Peyer's patch (tissue), 4 donors: ENCODE measurements around the gene MEA1. TPM values are rescaled to one million over a fixed set of nuclear protein-coding genes. Genes with fewer than 3 reads are reported as not detected.

Experiments used
- DNase-seq, 3 donors: peaks; one replicate each; pipeline ENCODE4 v3.0.0-alpha.2; 2017 to 2019
- H3K27ac ChIP-seq, 4 donors: fragments of 200-600 bp; sonication (generic); one replicate each; pipeline ENCODE4 v1.5.1; 2016 to 2019
- H3K27me3 ChIP-seq, 2 donors: fragments of 200-600 bp; sonication (generic); one replicate each; pipeline ENCODE4 v1.5.1; 2019
- H3K36me3 ChIP-seq, 3 donors: fragments of 200-600 bp; sonication (generic); one replicate each; pipeline ENCODE4 v1.5.1; 2016 to 2019
- H3K4me1 ChIP-seq, 4 donors: fragments of 200-600 bp; sonication (generic); one replicate each; pipeline ENCODE4 v1.5.1; 2016 to 2019
- H3K4me3 ChIP-seq, 4 donors: fragments of 200-600 bp; sonication (generic); 1 replicate in 3 of 4; 2 replicates in 1 of 4; pipeline ENCODE4 v1.5.1; 2016 to 2019; ENCODE audit warnings: mild to moderate bottlenecking in 1 of 4
- H3K9me3 ChIP-seq, 4 donors: fragments of 200-600 bp; sonication (generic); one replicate each; pipeline ENCODE4 v1.5.1; 2016 to 2019; ENCODE audit warnings: mild to moderate bottlenecking in 1 of 4
- CTCF ChIP-seq, 6 experiments: fragments of 450-650 bp in 4 of 6; fragments of 200-600 bp in 2 of 6; sonication (generic) in 1 of 6; IDR thresholded peaks; one replicate each; pipeline ENCODE4 v1.5.1; 2017 to 2019; ENCODE audit warnings: antibody characterized with exemption in 6 of 6, mild to moderate bottlenecking in 3 of 6, moderate library complexity in 1 of 6
- POLR2A ChIP-seq, 2 donors: fragments of 450-650 bp; IDR thresholded peaks; one replicate each; pipeline ENCODE4 v1.5.1; 2017; ENCODE audit warnings: antibody characterized with exemption in 2 of 2, mild to moderate bottlenecking in 2 of 2, moderate library complexity in 2 of 2
- total RNA-seq, 4 donors: library from RNA; depleted of rRNA; stranded (reverse); fragments of >200 nt; gene quantifications; one replicate each; pipeline ENCODE4 v1.1.0, GENCODE V29; 2016

MEA1 gene
- total RNA-seq, 4 donors from 2014 or later, result 34.3 to 40.4 (median 36.1) TPM

GRCh38 chr6:43052842-43053544, 39.2 kb upstream of the MEA1 start:
- no peaks in the 10 kb centered on the region for H3K27me3 ChIP-seq
- TF ChIP-seq POLR2A (IDR thresholded peaks at IDR 0.05) (no peak), CTCF (IDR thresholded peaks at IDR 0.05) (no peak)
- peaks cover 0 to 51% (median 0%) of the 10 kb centered on the region in 3 donors for H3K36me3 ChIP-seq
- peak overlapping the region; percentile 65 to 85 (median 80) for H3K4me3 ChIP-seq
- no peaks in the 10 kb centered on the region for H3K9me3 ChIP-seq
- H3K27ac ChIP-seq, result peak overlapping the region; percentile 85 to 96 (median 90)
- H3K4me1 ChIP-seq, result peaks cover 0 to 15% (median 2%) of the 10 kb centered on the region in 4 donors
- DNase-seq, result peak in 1 of 3 donors; percentile 27

- no peak for TF ChIP-seq CTCF (IDR thresholded peaks at IDR 0.05)
- TF ChIP-seq POLR2A (IDR thresholded peaks at IDR 0.05), result no peak
- H3K9me3 ChIP-seq, result no peaks in the 10 kb centered on the region
- H3K27me3 ChIP-seq, result no peaks in the 10 kb centered on the region
- H3K27ac ChIP-seq, result peak overlapping the region in 3 of 4 donors; percentile 90 to 96 (median 90)
- peaks cover 0 to 49% (median 0%) of the 10 kb centered on the region in 3 donors for H3K36me3 ChIP-seq
- no peak for DNase-seq
- peak overlapping the region in 1 of 4 donors; percentile 84 for H3K4me3 ChIP-seq
- peaks cover 0 to 9% (median 2%) of the 10 kb centered on the region in 4 donors for H3K4me1 ChIP-seq
Observed at GRCh38 chr6:43052225-43052841, 38.6 kb upstream of the MEA1 start.

- no peaks in the 10 kb centered on the region for H3K27me3 ChIP-seq
- H3K4me1 ChIP-seq, result peaks cover 0 to 9% (median 2%) of the 10 kb centered on the region in 4 donors
- H3K27ac ChIP-seq, result no peak overlapping the region
- H3K9me3 ChIP-seq, result no peaks in the 10 kb centered on the region
- H3K36me3 ChIP-seq, result peaks cover 0 to 50% (median 0%) of the 10 kb centered on the region in 3 donors
- no peak overlapping the region for H3K4me3 ChIP-seq
- TF ChIP-seq POLR2A (IDR thresholded peaks at IDR 0.05), result no peak
- no peak for TF ChIP-seq CTCF (IDR thresholded peaks at IDR 0.05)
- no peak for DNase-seq
Observed at GRCh38 chr6:43050981-43051380, 37.2 kb upstream of the MEA1 start.

- no peak overlapping the region for H3K4me3 ChIP-seq
- H3K27me3 ChIP-seq, result no peaks in the 10 kb centered on the region
- no peaks in the 10 kb centered on the region for H3K9me3 ChIP-seq
- no peak for TF ChIP-seq CTCF (IDR thresholded peaks at IDR 0.05)
- no peak for TF ChIP-seq POLR2A (IDR thresholded peaks at IDR 0.05)
- no peak overlapping the region for H3K27ac ChIP-seq
- peaks cover 0 to 67% (median 0%) of the 10 kb centered on the region in 3 donors for H3K36me3 ChIP-seq
- H3K4me1 ChIP-seq, result peaks cover 0 to 9% (median 1%) of the 10 kb centered on the region in 4 donors
- no peak for DNase-seq
Observed at GRCh38 chr6:43047998-43048397, 34.3 kb upstream of the MEA1 start.

GRCh38 chr6:43045371-43045930, 31.7 kb upstream of the MEA1 start:
- no peak for DNase-seq
- Histone ChIP-seq H3K9me3 (no peaks in the 10 kb centered on the region), H3K36me3 (peaks cover 0 to 81% (median 0%) of the 10 kb centered on the region in 3 donors), H3K27ac (no peak overlapping the region), H3K4me1 (no peaks in the 10 kb centered on the region), H3K4me3 (no peak overlapping the region), H3K27me3 (no peaks in the 10 kb centered on the region)
- TF ChIP-seq POLR2A (IDR thresholded peaks at IDR 0.05) (no peak), CTCF (IDR thresholded peaks at IDR 0.05) (no peak)
